Left lung (tissue), 10 donors: ENCODE results near the gene COL1A2. TPM values are rescaled to one million over a fixed set of nuclear protein-coding genes. Genes with fewer than 3 reads are reported as not detected.

Experiments
- ATAC-seq: fragments of 200-7000 bp; cut with Tn5 transposase; one replicate; pipeline ENCODE4 v1.9.1; 2020; ENCODE audit warnings: moderate library complexity
- DNase-seq, 4 donors: peaks; one replicate each; pipeline ENCODE4 v3.0.0-alpha.2; 2013 to 2020
- H3K27ac ChIP-seq, 2 donors: fragments of 200-600 bp; sonication (generic) in 1 of 2; one replicate each; pipeline versions ENCODE4 v1.5.0 to v1.8.0; 2020 to 2021
- H3K27me3 ChIP-seq, 2 donors: fragments of 200-600 bp; sonication (generic) in 1 of 2; one replicate each; pipeline versions ENCODE4 v1.5.0 to v1.8.0; 2020 to 2021
- H3K36me3 ChIP-seq, 2 donors: fragments of 200-600 bp; sonication (generic) in 1 of 2; one replicate each; pipeline versions ENCODE4 v1.5.0 to v1.8.0; 2020 to 2021
- H3K4me1 ChIP-seq, 2 donors: fragments of 200-600 bp; one replicate each; pipeline ENCODE4 v1.8.0; 2021
- H3K4me3 ChIP-seq, 2 donors: fragments of 200-600 bp; sonication (generic) in 1 of 2; one replicate each; pipeline versions ENCODE4 v1.5.0 to v1.8.0; 2020 to 2021; ENCODE audit warnings: mild to moderate bottlenecking in 1 of 2
- H3K9me3 ChIP-seq, 2 donors: fragments of 200-600 bp; sonication (generic) in 1 of 2; one replicate each; pipeline versions ENCODE4 v1.5.0 to v1.8.0; 2020 to 2021
- intact Hi-C, 2 donors: fragments of 100-400 bp; cut with DNase I; formaldehyde crosslinking; loops; one replicate each; pipeline versions ENCODE4 v1.11.2 to v1.14.2; 2022
- polyA plus RNA-seq, 6 donors: library from polyadenylated mRNA; unstranded; fragments of 120-200 nt; gene quantifications; one replicate each; pipeline ENCODE4 v1.2.1, GENCODE V29; 2013; ENCODE audit not compliant: insufficient read length in 6 of 6
- total RNA-seq, 2 donors: library from RNA; stranded (reverse); fragmentation: NEBNext Ultra II Directional; extraction: Animal tissue kit (Norgen Biotek cat#: 25700); gene quantifications; one replicate each; pipeline ENCODE4 v1.2.1, GENCODE V29; 2021
- TF ChIP-seq, protein P1 (sequence below), 2 donors: fragments of 200-600 bp; sonication (generic) in 1 of 2; IDR thresholded peaks; one replicate each; pipeline versions ENCODE4 v1.5.0 to v1.8.0; 2021; ENCODE audit warnings: antibody characterized with exemption in 2 of 2
- donor health status: DM: no; HTN: yes; CAD: no.
- donor health status: DM: no; HTN: no; CAD: no.

Gene COL1A2
- total and polyA plus RNA-seq, 8 donors: 859 to 3,050 (median 1,195) TPM

DNA sequence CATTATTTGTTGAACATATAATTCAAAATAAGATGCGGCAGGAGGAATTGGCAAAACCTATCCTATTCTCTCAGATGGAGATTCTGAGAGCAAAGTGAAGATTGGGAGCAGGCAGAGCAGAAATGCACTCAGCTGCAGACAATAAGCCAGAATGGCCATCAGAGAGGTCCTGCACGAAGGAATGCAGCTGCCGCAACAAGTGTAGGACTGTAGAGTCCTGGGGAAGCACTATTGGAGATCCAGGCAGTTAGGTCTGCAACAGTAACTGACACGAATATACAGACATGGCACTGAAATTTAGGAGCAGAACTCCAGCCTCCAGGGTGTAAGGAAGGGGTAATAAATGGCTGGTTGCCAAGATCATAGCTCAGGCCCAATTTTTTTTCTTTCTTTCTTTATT lies 10.4 kb upstream of the COL1A2 start:
- intact Hi-C loops: no loop called here
- TF ChIP-seq, protein P1, sequence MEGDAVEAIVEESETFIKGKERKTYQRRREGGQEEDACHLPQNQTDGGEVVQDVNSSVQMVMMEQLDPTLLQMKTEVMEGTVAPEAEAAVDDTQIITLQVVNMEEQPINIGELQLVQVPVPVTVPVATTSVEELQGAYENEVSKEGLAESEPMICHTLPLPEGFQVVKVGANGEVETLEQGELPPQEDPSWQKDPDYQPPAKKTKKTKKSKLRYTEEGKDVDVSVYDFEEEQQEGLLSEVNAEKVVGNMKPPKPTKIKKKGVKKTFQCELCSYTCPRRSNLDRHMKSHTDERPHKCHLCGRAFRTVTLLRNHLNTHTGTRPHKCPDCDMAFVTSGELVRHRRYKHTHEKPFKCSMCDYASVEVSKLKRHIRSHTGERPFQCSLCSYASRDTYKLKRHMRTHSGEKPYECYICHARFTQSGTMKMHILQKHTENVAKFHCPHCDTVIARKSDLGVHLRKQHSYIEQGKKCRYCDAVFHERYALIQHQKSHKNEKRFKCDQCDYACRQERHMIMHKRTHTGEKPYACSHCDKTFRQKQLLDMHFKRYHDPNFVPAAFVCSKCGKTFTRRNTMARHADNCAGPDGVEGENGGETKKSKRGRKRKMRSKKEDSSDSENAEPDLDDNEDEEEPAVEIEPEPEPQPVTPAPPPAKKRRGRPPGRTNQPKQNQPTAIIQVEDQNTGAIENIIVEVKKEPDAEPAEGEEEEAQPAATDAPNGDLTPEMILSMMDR (IDR thresholded peaks at IDR 0.05): no peak
- DNase-seq: no peak
- Histone ChIP-seq H3K27ac (no peak overlapping the region), H3K27me3 (no peaks in the 10 kb centered on the region), H3K4me1 (no peaks in the 10 kb centered on the region), H3K9me3 (no peaks in the 10 kb centered on the region), H3K36me3 (no peaks in the 10 kb centered on the region), H3K4me3 (no peak overlapping the region)
- ATAC-seq: no peak

DNA sequence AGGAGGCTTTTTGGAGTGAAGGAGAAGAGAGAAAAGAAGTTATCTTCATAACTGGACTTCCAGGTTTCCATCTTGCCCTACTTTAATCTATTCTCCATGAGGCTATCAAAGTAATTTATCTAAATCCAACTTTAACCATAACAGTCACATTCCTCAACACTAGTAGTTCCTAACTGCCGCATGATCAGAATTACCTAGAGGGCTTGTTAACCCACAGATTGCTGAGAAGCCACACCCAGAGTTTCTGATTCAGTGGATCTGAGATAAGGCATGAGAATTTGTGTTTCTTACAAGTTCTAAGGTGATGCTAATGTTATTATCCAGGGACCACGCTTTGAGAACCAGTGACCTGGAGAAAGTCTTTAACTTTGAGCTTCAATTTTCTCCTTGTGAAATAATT lies 8.3 kb upstream of the COL1A2 start:
- TF ChIP-seq, protein P1 (IDR thresholded peaks at IDR 0.05): no peak
- Histone ChIP-seq H3K27ac (no peak overlapping the region), H3K27me3 (no peaks in the 10 kb centered on the region), H3K4me3 (no peak overlapping the region), H3K36me3 (no peaks in the 10 kb centered on the region), H3K9me3 (no peaks in the 10 kb centered on the region), H3K4me1 (no peaks in the 10 kb centered on the region)
- DNase-seq: no peak
- no peak for ATAC-seq
- intact Hi-C loops: no loop called here

DNA sequence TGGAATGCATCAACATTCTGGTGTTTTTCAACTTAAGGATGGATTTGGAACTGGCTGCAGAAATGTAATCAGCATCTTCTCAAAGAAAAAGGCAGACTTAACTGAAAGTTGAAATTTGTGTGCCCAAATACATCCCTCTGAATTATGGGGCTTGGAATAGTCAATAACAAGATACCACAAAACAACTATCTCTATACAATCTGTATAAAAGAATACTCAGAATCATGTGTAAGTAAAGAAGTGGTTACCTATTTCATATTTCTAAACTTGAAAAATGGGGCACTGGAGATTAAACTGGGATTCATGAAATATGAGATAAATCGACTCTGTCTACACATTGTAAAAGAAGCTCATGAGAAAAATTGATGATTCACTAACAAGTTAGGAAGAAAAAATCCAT lies 6.2 kb upstream of the COL1A2 start:
- Histone ChIP-seq H3K27ac (no peak overlapping the region), H3K36me3 (no peaks in the 10 kb centered on the region), H3K9me3 (no peaks in the 10 kb centered on the region), H3K27me3 (peaks cover 0 to 2% of the 10 kb centered on the region in 2 donors), H3K4me1 (no peaks in the 10 kb centered on the region), H3K4me3 (no peak overlapping the region)
- TF ChIP-seq, protein P1 (IDR thresholded peaks at IDR 0.05): no peak
- DNase-seq: no peak
- intact Hi-C loops: no loop called here
- no peak for ATAC-seq

DNA sequence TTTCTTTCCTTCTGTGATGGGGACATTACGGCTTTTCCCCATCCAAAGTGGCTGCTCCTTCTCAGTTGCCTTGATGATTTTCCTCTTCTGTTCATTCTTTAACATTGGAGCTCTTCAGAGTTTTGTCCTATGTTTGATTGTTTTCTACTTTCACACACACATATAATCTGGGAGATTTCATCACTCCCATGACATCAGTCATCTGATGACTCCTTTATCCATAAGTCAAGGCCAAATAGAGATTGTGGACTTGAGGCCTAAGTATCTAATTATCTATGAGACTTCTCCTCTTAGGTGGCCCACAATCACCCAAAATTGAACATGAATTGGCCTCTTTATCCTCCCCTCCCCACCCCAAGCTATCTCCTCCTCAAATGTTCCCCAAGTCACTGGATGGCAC lies 5.3 kb upstream of the COL1A2 start:
- no peak overlapping the region for H3K27ac ChIP-seq
- H3K4me3 ChIP-seq: no peak overlapping the region
- H3K9me3 ChIP-seq: no peaks in the 10 kb centered on the region
- H3K36me3 ChIP-seq: no peaks in the 10 kb centered on the region
- no peak for DNase-seq
- intact Hi-C loops: no loop called here
- H3K27me3 ChIP-seq: peaks cover 0 to 10% of the 10 kb centered on the region in 2 donors
- ATAC-seq: no peak
- H3K4me1 ChIP-seq: no peaks in the 10 kb centered on the region
- TF ChIP-seq, protein P1 (IDR thresholded peaks at IDR 0.05): no peak

DNA sequence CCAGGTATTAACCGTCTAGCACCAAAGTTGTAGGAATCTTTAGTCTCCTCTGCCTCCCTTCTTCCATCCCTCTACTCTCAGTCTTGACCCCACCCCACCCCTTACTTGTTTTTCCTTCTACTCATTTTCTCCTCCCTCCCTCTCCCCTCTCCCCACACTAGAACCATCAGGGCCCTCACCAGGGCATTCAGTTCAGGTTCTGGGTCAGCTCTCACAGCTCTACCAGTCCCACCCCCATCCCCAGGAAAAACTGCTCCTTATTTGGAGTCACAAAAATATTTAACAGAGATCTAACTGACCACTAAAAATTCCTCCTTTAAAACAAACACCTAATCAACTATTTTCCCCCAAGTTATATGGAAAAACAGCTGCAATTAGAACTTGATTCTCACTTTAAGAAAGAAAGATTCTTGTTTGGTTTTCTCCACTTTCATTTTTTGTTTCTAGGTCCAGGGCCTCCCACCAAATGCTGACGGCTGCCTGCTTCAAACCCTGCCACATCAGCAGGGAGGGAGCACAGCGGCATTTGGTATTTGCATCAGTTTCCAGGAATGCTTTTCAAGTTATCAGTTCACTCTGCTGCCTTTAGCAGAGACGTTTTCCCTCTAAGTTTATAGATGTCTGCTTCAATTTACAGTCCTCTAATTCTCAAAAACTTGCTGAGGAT lies 2.8 kb upstream of the COL1A2 start:
- TF ChIP-seq, protein P1 (IDR thresholded peaks at IDR 0.05): no peak
- H3K4me3 ChIP-seq: no peak overlapping the region
- DNase-seq: peak in 2 of 4 donors; percentile 51 to 82
- intact Hi-C loops: no loop called here
- H3K36me3 ChIP-seq: no peaks in the 10 kb centered on the region
- no peak for ATAC-seq
- no peaks in the 10 kb centered on the region for H3K9me3 ChIP-seq
- peak overlapping the region in 1 of 2 donors; percentile 91 for H3K27ac ChIP-seq
- H3K27me3 ChIP-seq: peaks cover 0 to 25% of the 10 kb centered on the region in 2 donors
- H3K4me1 ChIP-seq: peaks cover 0 to 4% of the 10 kb centered on the region in 2 donors
